GM12873 (cell line): ENCODE data around the gene CWC22.

Experiments used
- TF ChIP-seq, protein P1 (sequence below): IDR thresholded peaks from 2 replicates; pipeline ENCODE4 v1.5.1; 2012; ENCODE audit warnings: low read depth, mild to moderate bottlenecking, moderate library complexity, low read length, control low read depth; ENCODE audit not compliant: insufficient read depth; ENCODE audit errors: missing control alignments

The CWC22 gene

DNA sequence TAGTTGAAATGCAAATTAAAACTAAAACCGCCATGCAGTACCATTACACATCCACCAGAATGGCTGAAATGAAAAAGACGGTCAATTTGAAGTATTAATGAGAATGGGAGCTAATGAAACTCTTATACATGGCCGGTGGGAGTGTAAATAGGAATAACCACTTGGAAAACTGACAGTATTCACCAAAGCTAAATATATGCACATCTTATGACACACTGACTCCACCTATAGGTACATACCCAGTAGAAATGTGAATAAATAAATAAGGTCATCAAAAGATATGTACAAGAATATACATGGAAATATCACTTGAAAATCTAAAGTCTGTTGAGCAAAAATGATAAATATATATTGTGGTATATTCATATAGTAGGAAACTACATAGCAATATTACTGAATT lies 57.7 kb downstream of the CWC22 start:
- TF ChIP-seq, protein P1, sequence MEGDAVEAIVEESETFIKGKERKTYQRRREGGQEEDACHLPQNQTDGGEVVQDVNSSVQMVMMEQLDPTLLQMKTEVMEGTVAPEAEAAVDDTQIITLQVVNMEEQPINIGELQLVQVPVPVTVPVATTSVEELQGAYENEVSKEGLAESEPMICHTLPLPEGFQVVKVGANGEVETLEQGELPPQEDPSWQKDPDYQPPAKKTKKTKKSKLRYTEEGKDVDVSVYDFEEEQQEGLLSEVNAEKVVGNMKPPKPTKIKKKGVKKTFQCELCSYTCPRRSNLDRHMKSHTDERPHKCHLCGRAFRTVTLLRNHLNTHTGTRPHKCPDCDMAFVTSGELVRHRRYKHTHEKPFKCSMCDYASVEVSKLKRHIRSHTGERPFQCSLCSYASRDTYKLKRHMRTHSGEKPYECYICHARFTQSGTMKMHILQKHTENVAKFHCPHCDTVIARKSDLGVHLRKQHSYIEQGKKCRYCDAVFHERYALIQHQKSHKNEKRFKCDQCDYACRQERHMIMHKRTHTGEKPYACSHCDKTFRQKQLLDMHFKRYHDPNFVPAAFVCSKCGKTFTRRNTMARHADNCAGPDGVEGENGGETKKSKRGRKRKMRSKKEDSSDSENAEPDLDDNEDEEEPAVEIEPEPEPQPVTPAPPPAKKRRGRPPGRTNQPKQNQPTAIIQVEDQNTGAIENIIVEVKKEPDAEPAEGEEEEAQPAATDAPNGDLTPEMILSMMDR: no peak

DNA sequence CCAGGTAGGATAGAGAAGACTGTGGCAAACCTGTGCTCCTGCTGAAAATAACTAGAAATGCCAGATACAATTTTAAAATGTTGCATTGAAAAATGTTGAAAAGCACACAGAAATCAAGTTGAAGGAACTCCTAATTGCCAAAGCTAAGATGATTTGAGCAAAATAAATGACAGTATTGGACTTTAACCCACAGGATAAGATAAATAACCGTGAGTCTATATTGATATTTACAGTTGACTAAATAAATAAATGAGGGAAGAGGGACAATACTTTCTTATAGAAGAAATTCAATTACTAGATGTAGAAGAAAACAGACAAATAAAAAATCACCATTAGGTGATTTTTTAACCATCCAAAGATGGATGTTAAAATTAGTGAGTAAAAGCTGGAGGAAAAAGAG lies 59.0 kb downstream of the CWC22 start:
- TF ChIP-seq, protein P1: no peak

DNA sequence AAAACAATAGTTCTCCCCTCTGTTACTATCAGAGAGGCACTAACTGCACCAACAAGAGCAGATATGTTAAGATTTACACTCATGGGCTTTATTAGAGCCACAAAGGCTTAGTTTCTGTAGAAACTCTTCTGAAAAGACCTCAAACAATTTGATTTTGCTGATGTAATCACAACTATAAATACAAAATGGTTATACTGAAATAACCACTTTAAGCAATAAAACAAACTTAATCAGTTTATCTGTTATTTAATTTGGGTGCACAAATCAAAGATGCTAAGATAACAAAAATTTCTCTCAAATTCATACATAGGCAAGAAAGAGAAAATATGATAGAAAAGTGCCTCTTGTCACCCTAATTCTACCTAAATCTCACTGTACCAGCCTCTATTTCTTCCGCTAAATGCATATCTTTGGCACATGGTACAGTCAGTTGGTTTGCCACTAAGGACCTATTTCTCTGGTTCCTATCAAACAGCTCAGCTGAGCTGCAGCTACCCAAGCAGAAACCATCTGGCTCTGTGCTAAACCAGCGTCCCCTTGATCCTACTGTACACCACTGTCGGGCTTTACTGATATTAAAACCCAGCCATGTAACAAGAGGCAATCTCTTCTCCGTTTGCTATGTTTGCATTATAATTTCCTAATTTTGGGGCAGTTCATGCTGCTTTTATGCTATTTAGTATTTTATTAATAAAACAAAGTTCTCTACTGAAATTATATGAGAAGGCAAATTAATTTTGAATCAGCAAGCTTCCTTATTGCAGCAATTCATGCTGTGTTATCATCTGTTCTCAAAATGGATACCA lies 60.1 kb downstream of the CWC22 start:
- TF ChIP-seq, protein P1: no peak

DNA sequence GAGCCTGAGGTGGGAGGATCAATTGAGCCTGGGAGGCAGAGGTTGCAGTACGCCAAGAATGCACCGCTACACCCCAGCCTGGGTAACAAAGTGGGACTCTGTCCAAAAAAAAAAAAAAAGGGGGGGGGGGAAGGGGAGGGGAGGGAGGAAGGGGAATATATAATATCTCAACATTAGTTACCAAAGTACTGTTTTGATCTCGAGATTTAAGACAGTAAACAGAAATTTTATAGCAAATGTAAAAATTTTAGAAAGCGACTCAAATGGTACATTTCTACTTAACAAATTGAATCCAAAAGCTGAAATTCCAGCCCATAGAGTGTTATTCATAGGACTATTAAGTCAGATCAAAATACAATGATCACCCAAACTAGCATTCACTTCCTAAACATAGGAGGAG lies 60.8 kb downstream of the CWC22 start:
- TF ChIP-seq, protein P1: no peak

DNA sequence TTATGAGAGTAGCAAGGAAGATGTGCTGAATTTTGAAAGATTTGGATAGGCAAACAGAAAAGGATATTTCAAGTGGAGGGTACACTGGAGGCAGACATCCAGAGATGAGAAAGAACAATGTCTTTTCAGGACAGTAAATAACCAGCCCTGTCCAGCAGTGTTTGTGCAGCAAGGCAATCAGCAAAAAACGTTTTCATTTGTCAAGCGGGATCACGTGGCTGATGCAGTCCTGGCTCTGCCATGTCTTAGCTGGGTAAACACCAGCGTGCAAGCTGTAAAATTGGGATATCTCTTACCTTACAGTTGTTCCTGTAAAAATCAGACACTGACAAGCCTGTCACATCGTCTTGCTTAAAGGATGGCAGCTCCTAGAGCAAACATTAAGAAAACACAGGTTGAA lies 67.8 kb downstream of the CWC22 start:
- TF ChIP-seq, protein P1: no peak

DNA sequence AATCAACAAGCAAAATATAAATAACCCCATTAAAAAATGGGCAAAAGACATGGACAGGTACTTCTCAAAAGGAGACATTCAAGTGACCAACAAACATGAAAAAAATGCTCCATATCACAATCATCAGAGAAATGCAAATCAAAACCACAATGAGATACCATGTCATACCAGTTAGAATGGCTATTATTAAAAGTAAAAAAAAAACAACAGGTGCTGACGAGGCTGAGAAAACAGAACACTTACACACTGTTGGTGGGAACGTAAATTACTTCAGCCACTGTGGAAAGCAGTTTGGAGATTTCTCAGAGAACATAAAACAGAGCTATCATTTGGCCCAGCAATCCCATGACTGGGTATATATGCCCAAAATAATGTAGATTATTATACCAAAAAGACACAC lies 69.1 kb downstream of the CWC22 start:
- TF ChIP-seq, protein P1: no peak

DNA sequence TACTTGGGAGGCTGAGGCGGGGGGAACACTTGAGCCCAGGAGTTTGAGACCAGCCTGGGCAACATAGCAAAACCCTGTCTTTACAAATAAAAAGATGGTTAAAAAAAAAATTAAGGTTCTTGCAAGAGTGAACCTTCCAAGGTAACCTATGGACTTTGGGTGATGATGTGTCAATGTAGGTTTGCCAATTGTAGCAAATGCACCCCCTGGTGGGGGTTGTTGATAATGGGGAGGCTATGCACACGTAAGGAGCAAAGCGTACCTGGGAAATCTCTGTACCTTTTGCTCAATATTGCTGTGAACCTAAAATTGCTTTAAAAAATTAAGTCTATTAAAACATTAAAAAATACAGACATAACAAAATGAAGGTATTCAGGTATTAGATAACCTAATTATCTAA lies 70.4 kb downstream of the CWC22 start:
- TF ChIP-seq, protein P1: peak; percentile 60
